ENCODE results near the gene NT5E. TPM values are rescaled to one million over a fixed set of nuclear protein-coding genes. Genes with fewer than 3 reads are reported as not detected.
A peak's percentile ranks its signal among the peaks of the same experiment; 100 is the strongest.

The NT5E gene
- total RNA-seq, 1 experiment from 2014 or later, result 46.2 TPM

- in situ Hi-C loops (cut with HindIII; ENCODE audit: low pct_unique_long_range_greater_than_20kb, low sequenced_read_pairs), result no loop called here
- DNase-seq (ENCODE audit: low read depth), result no peak
Measured at GRCh38 chr6:85453490-85453889, 3.6 kb downstream of the NT5E start.

GRCh38 chr6:85455471-85456026 lies 5.7 kb downstream of the NT5E start:
- DNase-seq (ENCODE audit: low read depth), result no peak
- in situ Hi-C loops (cut with HindIII; ENCODE audit: low pct_unique_long_range_greater_than_20kb, low sequenced_read_pairs), result no loop called here

- in situ Hi-C loops (cut with HindIII; ENCODE audit: low pct_unique_long_range_greater_than_20kb, low sequenced_read_pairs), result no loop called here
Measured at GRCh38 chr6:85456782-85457181, 6.9 kb downstream of the NT5E start.

GRCh38 chr6:85458184-85458583 lies 8.3 kb downstream of the NT5E start:
- no peak for DNase-seq (ENCODE audit: low read depth)
- in situ Hi-C loops (cut with HindIII; ENCODE audit: low pct_unique_long_range_greater_than_20kb, low sequenced_read_pairs), result no loop called here

More at GRCh38 chr6:85456782-85457181, 6.9 kb downstream of the NT5E start:
- no peak for DNase-seq (ENCODE audit: low read depth)

GRCh38 chr6:85458782-85459181 lies 8.9 kb downstream of the NT5E start:
- in situ Hi-C loops (cut with HindIII; ENCODE audit: low pct_unique_long_range_greater_than_20kb, low sequenced_read_pairs), result no loop called here

DNA sequence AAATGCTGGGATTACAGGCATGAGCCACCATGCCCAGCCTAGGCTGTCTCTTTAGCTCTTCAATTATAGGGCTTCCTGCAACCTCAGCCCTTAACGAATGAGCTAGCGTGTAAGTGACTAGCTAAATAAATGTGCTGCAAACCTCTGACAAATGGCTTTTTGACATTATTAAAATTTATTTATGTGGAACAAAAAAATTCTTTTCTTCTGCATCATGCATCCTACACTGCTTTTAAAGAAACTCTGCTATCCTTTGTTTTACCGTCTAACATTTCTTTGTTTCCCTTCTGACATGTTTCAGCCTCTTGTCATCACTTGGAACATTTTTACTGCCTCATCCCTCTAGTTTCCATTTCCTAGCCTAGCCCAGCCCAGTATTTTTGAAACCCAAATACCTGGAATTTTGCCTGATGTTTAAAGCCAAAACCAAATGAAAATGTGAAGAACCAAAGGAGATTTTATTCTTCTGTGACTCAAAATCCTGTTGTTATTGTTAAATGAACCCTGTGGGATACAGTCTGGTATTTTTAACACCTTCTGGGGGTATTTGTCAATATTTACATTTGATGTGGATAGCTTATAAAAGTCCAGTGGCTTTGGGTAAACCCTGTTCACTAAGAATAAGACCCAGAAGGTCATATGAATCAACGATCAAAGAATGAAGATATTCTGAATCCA lies 9.5 kb downstream of the NT5E start:
- in situ Hi-C loops (cut with HindIII; ENCODE audit: low pct_unique_long_range_greater_than_20kb, low sequenced_read_pairs), result no loop called here
- no peak for DNase-seq (ENCODE audit: low read depth)

More at GRCh38 chr6:85458782-85459181, 8.9 kb downstream of the NT5E start:
- no peak for DNase-seq (ENCODE audit: low read depth)

GRCh38 chr6:85460154-85460920 lies 10.5 kb downstream of the NT5E start:
- in situ Hi-C loops (cut with HindIII; ENCODE audit: low pct_unique_long_range_greater_than_20kb, low sequenced_read_pairs), result no loop called here

GRCh38 chr6:85460921-85461797 lies 11.3 kb downstream of the NT5E start:
- in situ Hi-C loops (cut with HindIII; ENCODE audit: low pct_unique_long_range_greater_than_20kb, low sequenced_read_pairs), result no loop called here
- no peak for DNase-seq (ENCODE audit: low read depth)

More at GRCh38 chr6:85460154-85460920, 10.5 kb downstream of the NT5E start:
- DNase-seq (ENCODE audit: low read depth), result no peak

DNA sequence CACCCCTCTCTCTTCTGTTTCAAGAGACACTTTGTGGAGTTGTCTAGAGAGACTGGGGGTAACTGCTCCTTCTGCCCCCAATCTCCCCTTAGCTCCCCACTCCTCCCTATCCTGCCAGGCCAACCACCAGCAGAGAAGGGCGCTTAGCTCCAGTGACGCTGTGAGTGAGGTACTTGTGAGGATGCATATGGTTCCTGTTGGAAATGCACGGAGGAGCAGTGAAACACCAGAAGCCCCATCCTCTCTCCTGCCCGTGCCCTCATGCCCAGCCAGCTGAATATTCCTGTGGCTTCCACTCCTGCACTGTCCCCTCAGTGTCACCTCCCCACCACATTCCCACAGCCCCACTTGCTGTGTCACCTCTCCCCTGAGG lies 11.9 kb downstream of the NT5E start:
- DNase-seq (ENCODE audit: low read depth), result no peak

GRCh38 chr6:85462673-85463072 lies 12.8 kb downstream of the NT5E start:
- in situ Hi-C loops (cut with HindIII; ENCODE audit: low pct_unique_long_range_greater_than_20kb, low sequenced_read_pairs), result no loop called here
- no peak for DNase-seq (ENCODE audit: low read depth)

More for the DNA sequence above, 11.9 kb downstream of the NT5E start:
- in situ Hi-C loops (cut with HindIII; ENCODE audit: low pct_unique_long_range_greater_than_20kb, low sequenced_read_pairs), result no loop called here

GRCh38 chr6:85463621-85464259 lies 13.9 kb downstream of the NT5E start:
- no peak for DNase-seq (ENCODE audit: low read depth)
- in situ Hi-C loops (cut with HindIII; ENCODE audit: low pct_unique_long_range_greater_than_20kb, low sequenced_read_pairs), result no loop called here

DNA sequence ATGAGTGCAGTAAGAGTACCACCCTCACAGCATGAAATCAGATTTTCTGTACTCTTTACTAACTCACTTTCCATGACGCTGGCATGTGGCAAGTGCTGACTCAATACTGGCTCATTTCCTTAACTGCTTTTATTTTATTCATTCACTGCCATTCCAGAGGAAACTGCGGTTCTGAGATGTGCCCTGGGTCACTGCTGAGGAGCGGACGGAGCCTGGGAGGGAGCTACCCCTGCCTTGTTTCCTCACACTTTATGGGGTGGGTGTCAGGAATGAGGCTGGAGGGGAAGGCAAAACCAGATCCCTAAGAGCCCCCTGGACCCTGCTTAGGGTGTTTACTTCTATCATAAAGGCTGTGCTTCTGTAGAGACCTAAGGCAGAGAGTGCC lies 14.4 kb downstream of the NT5E start:
- peak; percentile 86 for DNase-seq (ENCODE audit: low read depth)
- in situ Hi-C loops (cut with HindIII; ENCODE audit: low pct_unique_long_range_greater_than_20kb, low sequenced_read_pairs), result no loop called here

- DNase-seq (ENCODE audit: low read depth), result peak; percentile 72
- in situ Hi-C loops (cut with HindIII; ENCODE audit: low pct_unique_long_range_greater_than_20kb, low sequenced_read_pairs), result no loop called here
Measured at GRCh38 chr6:85464722-85465150, 14.9 kb downstream of the NT5E start.

DNA sequence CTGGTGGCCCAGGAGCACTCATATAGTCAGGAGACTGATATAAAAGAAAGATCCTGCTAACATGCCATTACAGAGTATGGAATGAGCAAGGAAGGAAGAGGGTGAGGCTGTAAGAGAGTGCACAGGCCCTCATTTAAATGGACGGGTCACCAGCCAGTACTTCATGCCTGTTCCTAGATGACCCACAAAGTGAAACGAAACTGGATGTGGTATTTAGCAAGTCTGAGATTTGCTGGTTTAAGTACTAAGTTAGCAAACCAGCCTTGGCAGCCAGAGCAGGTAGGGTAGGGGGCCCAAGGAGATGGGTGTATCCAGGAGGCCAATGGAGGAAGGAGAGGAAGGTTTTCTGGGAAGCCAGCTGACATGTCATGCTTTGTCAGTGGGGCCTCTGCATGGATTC lies 15.9 kb downstream of the NT5E start:
- no peak for DNase-seq (ENCODE audit: low read depth)
- in situ Hi-C loops (cut with HindIII; ENCODE audit: low pct_unique_long_range_greater_than_20kb, low sequenced_read_pairs), result no loop called here

- in situ Hi-C loops (cut with HindIII; ENCODE audit: low pct_unique_long_range_greater_than_20kb, low sequenced_read_pairs), result no loop called here
- DNase-seq (ENCODE audit: low read depth), result no peak
Measured at GRCh38 chr6:85468326-85468725, 18.4 kb downstream of the NT5E start.

DNA sequence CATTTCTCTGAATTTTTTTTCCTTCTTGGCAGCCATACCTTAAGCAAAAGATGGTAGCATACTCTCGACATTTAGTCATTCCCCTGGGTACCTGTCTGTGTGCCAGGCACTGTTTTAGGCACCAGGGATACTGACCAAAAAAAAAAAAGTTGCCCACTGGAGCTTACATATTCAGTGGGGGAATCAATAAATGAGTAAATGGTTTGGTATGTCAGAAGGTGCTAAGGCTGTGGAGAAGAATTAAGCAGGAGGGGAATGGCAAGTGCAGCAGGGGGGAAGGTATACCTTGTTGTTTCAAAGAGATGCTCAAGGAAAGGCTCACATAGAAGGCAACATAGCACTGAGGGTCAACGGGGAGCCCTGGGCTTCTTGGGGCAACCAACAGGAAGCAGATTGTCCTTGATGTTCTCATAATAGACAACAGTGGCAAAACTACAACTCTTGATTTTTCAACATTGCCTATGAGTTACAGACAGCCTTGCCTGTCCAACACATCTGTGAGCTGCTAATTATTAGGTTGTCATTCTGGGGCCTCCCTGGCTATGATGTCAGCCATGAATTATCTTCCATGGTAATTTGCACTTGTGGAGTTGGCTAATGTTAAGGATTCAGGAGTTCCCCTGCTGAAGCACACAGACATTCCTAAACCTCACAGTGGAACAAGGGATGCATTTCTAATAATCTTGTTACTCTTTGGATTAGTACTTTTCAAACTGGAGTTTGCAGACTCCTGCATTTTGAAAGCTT lies 19.6 kb downstream of the NT5E start:
- in situ Hi-C loops (cut with HindIII; ENCODE audit: low pct_unique_long_range_greater_than_20kb, low sequenced_read_pairs), result no loop called here
- DNase-seq (ENCODE audit: low read depth), result no peak

- no peak for DNase-seq (ENCODE audit: low read depth)
- in situ Hi-C loops (cut with HindIII; ENCODE audit: low pct_unique_long_range_greater_than_20kb, low sequenced_read_pairs), result no loop called here
Measured at GRCh38 chr6:85470023-85470410, 20.1 kb downstream of the NT5E start.

Measured in Caki2 (cell line).